Pancreas (tissue), 10 donors: ENCODE data around the gene PARL. TPM values are rescaled to one million over a fixed set of nuclear protein-coding genes. Genes with fewer than 3 reads are reported as not detected.

ENCODE experiments used
- ATAC-seq, 4 donors: fragments of 200-7000 bp; cut with Tn5 transposase; one replicate each; pipeline versions ENCODE4 v1.8.0 to v1.9.1; 2020; ENCODE audit warnings: mild to moderate bottlenecking in 4 of 4, moderate library complexity in 4 of 4
- DNase-seq, 6 donors: peaks; one replicate each; pipeline ENCODE4 v3.0.0-alpha.2; 2020
- FAIRE-seq: peaks from 2 replicates; lab custom pipeline; 2012; peaks lifted over from hg19 to GRCh38; lab: Jason Lieb, UNC
- H3K27ac ChIP-seq, 4 donors: fragments of 200-600 bp; sonication (generic); 1 replicate in 3 of 4; 2 replicates in 1 of 4; pipeline versions ENCODE4 v1.5.0 to v1.8.0; 2020
- H3K27me3 ChIP-seq, 4 donors: fragments of 200-600 bp; one replicate each; pipeline ENCODE4 v1.8.0; 2021
- H3K36me3 ChIP-seq, 3 donors: fragments of 200-600 bp; sonication (generic) in 1 of 3; one replicate each; pipeline versions ENCODE4 v1.5.0 to v1.8.0; 2020 to 2021
- H3K4me1 ChIP-seq, 3 donors: fragments of 200-600 bp; one replicate each; pipeline ENCODE4 v1.8.0; 2021
- H3K4me3 ChIP-seq, 4 donors: fragments of 200-600 bp; sonication (generic) in 2 of 4; one replicate each; pipeline versions ENCODE4 v1.5.0 to v1.8.0; 2020 to 2021
- H3K9me3 ChIP-seq, 4 donors: fragments of 200-600 bp; one replicate each; pipeline ENCODE4 v1.8.0; 2021
- CTCF ChIP-seq, 4 donors: fragments of 200-600 bp; sonication (generic) in 3 of 4; IDR thresholded peaks; one replicate each; pipeline versions ENCODE4 v1.5.0 to v1.8.0; 2021; ENCODE audit warnings: antibody characterized with exemption in 4 of 4
- WGBS, 2 donors: extraction: QIAGEN DNeasy Blood & Tissue Kit; methylation state at CpG; one replicate each; pipeline ENCODE4 v1.1.7; 2013; 5-methylcytosine and 5-hydroxymethylcytosine counted together
- intact Hi-C, 3 donors: fragments of 100-400 bp; cut with DNase I; formaldehyde crosslinking; loops; one replicate each; pipeline versions ENCODE4 v1.11.1 to v1.14.2; 2022
- polyA plus RNA-seq, 2 donors: library from polyadenylated mRNA; stranded (reverse); fragments of 200-250 nt; gene quantifications; one replicate each; pipeline ENCODE4 v1.2.3, GENCODE V29; 2013
- total RNA-seq, 6 donors: library from RNA; stranded (reverse); fragmentation: NEBNext Ultra II Directional in 4 of 6; extraction: Animal tissue kit (Norgen Biotek cat#: 25700) in 4 of 6; gene quantifications; one replicate each; pipeline versions ENCODE4 v1.2.1 to v1.2.4, GENCODE V29; 2021 to 2023
- donor health status: healthy with polysubstance abuse.
- donor health status: DM: no; HTN: no; CAD: no; lungs with moderate emphysema.
- donor health status: DM: no; HTN: no; CAD: no.
- donor health status: control.
- donor health status: control.
- donor health status: Bipolar disorder and iron deficiency.
- donor health status: DM: yes; HTN: yes; CAD: no.
- donor health status: DM: no; HTN: no; CAD: no.
- donor health status: DM: no; HTN: no; CAD: no.
- donor health status: DM: yes; HTN: yes; CAD: no.

The PARL gene
- total and polyA plus RNA-seq, 8 donors: 26.4 to 65.8 (median 36.1) TPM

GRCh38 chr3:183839751-183840150, 44.9 kb downstream of the PARL start:
- H3K4me1 ChIP-seq: no peaks in the 10 kb centered on the region
- no peak overlapping the region for H3K27ac ChIP-seq
- no peaks in the 10 kb centered on the region for H3K9me3 ChIP-seq
- FAIRE-seq (no peak), DNase-seq (no peak), ATAC-seq (no peak)
- intact Hi-C loops: no loop called here
- H3K27me3 ChIP-seq: no peaks in the 10 kb centered on the region
- no peak overlapping the region for H3K4me3 ChIP-seq
- WGBS, 2 donors: 94 to 96% methylated on average over 4 of the region's 4 CpGs
- H3K36me3 ChIP-seq: peaks cover 0 to 39% (median 5%) of the 10 kb centered on the region in 3 donors
- no peak for TF ChIP-seq CTCF (IDR thresholded peaks at IDR 0.05)

GRCh38 chr3:183837894-183838293, 46.8 kb downstream of the PARL start:
- ATAC-seq: no peak
- H3K36me3 ChIP-seq: peaks cover 0 to 39% (median 5%) of the 10 kb centered on the region in 3 donors
- no peaks in the 10 kb centered on the region for H3K27me3 ChIP-seq

GRCh38 chr3:183837390-183837789, 47.3 kb downstream of the PARL start:
- no peak overlapping the region for H3K4me3 ChIP-seq
- no peaks in the 10 kb centered on the region for H3K4me1 ChIP-seq
- no peak for ATAC-seq
- no peaks in the 10 kb centered on the region for H3K27me3 ChIP-seq
- no peak for DNase-seq
- H3K9me3 ChIP-seq: no peaks in the 10 kb centered on the region
- intact Hi-C loops: no loop called here
- FAIRE-seq: no peak
- no peak for TF ChIP-seq CTCF (IDR thresholded peaks at IDR 0.05)
- peaks cover 0 to 43% (median 5%) of the 10 kb centered on the region in 3 donors for H3K36me3 ChIP-seq
- WGBS, 2 donors: 95 to 96% methylated on average over 9 of the region's 9 CpGs
- no peak overlapping the region for H3K27ac ChIP-seq

More at GRCh38 chr3:183837894-183838293, 46.8 kb downstream of the PARL start:
- H3K4me1 ChIP-seq: no peaks in the 10 kb centered on the region
- TF ChIP-seq CTCF (IDR thresholded peaks at IDR 0.05): no peak
- WGBS, 2 donors: 98% methylated on average over 3 of the region's 3 CpGs
- no peaks in the 10 kb centered on the region for H3K9me3 ChIP-seq
- H3K27ac ChIP-seq: no peak overlapping the region
- H3K4me3 ChIP-seq: no peak overlapping the region
- DNase-seq: no peak
- intact Hi-C loops: no loop called here
- FAIRE-seq: no peak

GRCh38 chr3:183833516-183833915, 51.2 kb downstream of the PARL start:
- H3K36me3 ChIP-seq: peaks cover 0 to 17% (median 0%) of the 10 kb centered on the region in 3 donors
- no peak for TF ChIP-seq CTCF (IDR thresholded peaks at IDR 0.05)
- H3K27me3 ChIP-seq: no peaks in the 10 kb centered on the region
- 95 to 99% methylated on average over 6 of the region's 6 CpGs for WGBS, 2 donors
- intact Hi-C loops: no loop called here
- ATAC-seq: no peak
- H3K4me1 ChIP-seq: no peaks in the 10 kb centered on the region
- no peak for DNase-seq
- H3K4me3 ChIP-seq: no peak overlapping the region
- no peak for FAIRE-seq
- H3K27ac ChIP-seq: no peak overlapping the region
- H3K9me3 ChIP-seq: no peaks in the 10 kb centered on the region

- Histone ChIP-seq H3K9me3 (no peaks in the 10 kb centered on the region), H3K27me3 (no peaks in the 10 kb centered on the region), H3K4me1 (peaks cover 0 to 7% (median 0%) of the 10 kb centered on the region in 3 donors), H3K36me3 (peaks cover 0 to 17% (median 0%) of the 10 kb centered on the region in 3 donors), H3K4me3 (no peak overlapping the region), H3K27ac (no peak overlapping the region)
- FAIRE-seq (no peak), ATAC-seq (no peak), DNase-seq (no peak)
- 95% methylated on average over 9 of the region's 9 CpGs for WGBS, 2 donors
- intact Hi-C loops: no loop called here
- TF ChIP-seq CTCF (IDR thresholded peaks at IDR 0.05): no peak
These were observed 54.5 kb downstream of the PARL start for GRCh38 chr3:183830187-183830586.
